22Rv1 (cell line): Measurements from ENCODE around the gene COP1.

Source experiments
- CTCF ChIP-seq: fragments of 450-650 bp; IDR thresholded peaks from 2 replicates; pipeline ENCODE4 v1.5.1; 2017; ENCODE audit warnings: mild to moderate bottlenecking
- ZFX ChIP-seq: fragments of 450-650 bp; IDR thresholded peaks from 2 replicates; pipeline ENCODE4 v1.6.1; 2017; ENCODE audit warnings: antibody characterized with exemption, borderline replicate concordance

GRCh38 chr1:175976865-175977642, 230.0 kb downstream of the COP1 start:
- TF ChIP-seq CTCF = no peak
- TF ChIP-seq ZFX = no peak
